NCI-H1105 (cell line): ENCODE data around the gene CASP14.
"Not testable (repeated sequence)": the region's sequence is repeated elsewhere in the genome, so short reads cannot be mapped to it uniquely, and the experiment has no call there.

Experiments used
- DNase-seq: peaks from one replicate; lab custom pipeline; 2025; lab: John Stamatoyannopoulos, UW

The CASP14 gene

DNA sequence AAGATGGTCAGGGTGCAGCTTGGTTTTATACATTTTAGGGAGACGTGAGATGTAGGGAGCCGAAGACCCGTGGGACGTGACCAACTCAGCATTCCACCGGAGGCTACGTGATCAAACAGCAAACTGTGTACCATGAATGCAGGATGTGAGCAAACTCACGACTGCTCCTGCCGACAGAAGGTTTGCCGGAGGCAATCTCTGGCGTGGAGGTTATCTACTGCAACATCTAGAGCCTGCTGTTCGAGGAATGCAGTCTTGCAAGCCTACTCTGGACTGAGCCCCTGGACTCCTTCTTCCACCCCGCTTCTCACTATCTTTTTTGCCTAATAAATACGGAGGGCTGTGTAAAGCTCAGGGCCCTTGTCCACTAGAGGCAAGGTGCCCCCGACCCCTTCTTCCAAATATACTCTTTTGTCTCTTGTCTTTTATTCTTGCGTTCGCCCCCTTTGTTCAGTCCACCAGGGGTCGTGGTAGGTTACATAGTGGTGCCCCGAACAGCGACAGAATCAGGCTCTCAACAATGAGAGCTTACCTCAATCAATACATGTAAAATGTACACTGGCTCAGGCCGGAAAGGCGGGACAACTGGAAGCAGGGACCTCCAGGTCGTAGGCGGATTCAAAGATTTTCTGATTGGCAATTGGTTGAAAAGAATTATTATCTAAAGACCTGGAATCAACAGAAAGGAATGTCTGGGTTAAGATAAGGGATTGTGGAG, 23.8 kb downstream of the CASP14 start:
- DNase-seq: no peak

DNA sequence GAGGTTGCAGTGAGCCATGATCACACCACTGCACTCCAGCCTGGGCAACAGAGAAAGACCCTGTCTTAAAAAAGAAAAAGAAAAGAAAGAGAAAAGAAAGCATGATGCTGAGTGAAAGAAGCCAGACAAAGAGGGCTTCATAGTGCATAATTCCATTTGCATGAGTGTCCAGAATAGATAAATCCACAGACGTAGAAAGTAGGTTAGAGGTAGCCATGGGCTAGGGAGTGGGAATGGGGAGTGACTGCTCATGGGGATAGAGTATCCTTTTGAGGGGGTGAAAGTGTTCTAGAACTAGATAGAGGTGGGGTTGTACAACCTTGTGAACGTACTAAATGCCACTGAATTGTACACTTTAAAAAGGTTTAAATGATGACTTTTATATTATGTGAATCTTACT, 25.1 kb downstream of the CASP14 start:
- DNase-seq: no peak

DNA sequence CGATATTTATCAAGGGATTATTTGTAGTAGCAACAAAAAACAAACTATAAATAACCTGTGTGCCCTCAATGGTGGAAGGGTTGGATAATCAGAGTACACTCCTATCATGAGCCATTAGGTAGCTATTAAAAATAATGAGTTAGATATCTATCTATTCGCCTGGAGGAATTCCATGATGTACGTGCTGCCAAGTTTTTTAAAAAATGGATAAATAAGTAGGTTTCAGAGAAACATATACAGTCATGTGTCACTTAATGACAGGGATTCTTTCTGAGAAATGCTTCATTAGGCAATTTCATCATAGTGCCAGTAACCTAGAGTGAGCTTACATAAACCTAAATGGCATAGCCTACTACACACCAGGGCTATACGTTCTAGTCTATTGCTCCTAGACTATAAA, 26.5 kb downstream of the CASP14 start:
- no peak for DNase-seq

DNA sequence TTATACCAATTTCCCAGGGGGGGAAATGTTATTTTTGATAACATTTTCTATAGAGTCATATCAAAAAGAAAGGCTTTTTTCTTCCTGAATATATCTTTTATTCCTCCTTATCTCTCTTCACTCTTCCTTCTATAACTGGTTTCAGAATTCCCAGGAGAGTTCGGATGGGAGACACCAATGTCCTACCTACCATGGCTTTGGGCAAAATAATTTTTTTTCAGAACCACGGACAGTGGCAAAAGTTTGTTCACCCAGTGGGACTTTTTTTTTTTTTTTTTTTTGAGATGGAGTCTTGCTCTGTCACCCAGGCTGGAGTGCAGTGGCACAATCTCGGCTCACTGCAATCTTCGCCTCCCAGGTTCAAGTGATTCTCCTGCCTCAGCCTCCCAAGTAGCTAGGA, 30.7 kb downstream of the CASP14 start:
- not testable (repeated sequence) for DNase-seq

DNA sequence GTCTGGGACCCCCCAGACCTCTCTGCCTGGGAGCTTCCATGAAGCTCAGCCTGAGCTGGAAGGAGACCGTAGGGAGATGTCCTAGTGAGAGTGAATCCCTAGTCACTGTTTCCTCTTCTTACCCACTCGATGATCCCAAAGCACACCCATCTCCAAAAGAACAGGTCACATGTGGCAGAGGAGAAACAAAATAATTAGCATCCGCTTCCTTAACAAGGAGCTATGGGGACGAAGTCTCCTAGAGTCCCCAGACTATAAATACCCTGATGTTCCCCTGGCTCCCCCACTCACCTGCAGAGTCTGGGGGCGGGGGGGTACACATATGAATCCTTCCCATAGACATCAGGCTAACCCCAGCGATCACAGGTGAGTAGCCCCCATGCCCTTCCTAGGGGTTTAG, 32.6 kb downstream of the CASP14 start, which contains the start of gene OR1I1:
OR1I1 (plus strand) TSS at position 301 of the 400 bp plus-strand sequence. CDS start 4,855 bp downstream, outside the sequence.
- DNase-seq: no peak

DNA sequence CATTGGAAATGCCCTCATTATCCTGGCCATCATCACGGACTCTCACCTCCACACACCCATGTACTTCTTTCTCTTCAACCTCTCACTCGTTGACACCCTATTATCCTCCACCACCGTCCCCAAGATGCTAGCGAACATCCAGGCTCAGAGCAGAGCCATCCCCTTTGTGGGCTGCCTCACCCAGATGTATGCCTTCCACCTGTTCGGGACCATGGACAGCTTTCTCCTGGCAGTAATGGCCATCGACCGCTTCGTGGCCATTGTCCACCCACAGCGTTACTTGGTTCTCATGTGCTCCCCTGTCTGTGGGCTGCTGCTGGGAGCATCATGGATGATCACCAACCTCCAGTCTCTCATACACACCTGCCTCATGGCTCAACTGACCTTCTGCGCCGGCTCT, 37.9 kb downstream of the CASP14 start:
- DNase-seq: no peak

DNA sequence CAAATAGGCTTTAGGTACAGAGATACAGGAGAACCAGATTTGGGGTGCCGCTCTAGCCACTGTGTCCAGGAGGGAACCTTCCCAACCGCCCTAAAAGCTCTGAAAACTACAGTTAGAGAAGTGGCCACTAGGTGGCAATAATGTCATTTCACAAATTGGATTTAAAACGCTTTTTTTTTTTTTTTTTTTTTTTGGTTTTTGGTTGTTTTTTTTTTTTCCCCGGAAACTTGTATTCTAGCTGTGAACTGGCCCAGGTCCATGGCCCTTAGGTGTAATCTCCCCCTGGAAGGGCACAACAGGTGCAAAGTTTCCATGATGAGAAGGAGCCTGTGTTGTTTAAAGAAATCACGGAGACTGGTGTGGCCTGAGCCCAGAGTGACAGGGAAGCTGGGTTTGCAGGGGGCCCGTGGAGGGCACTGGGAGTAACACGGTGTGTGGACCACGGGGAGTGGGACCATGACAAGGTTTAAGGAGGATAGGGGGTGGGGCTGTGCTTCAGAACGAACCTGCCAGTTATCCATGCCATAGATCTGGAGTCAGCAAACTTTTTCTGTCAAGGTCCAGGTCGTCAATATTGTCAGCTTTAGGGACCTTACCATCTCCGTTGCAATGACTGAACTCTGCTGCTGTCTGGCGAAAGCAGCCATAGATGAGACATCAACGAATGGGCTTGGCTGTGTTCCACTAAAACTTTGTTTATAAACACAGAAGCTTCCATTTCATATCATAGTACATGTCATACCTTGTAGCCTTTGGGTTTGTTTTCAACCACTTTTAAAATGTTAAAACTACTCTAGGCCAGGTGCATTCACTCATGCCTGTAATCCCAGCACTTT, 42.9 kb downstream of the CASP14 start:
- DNase-seq: peak; percentile 37

DNA sequence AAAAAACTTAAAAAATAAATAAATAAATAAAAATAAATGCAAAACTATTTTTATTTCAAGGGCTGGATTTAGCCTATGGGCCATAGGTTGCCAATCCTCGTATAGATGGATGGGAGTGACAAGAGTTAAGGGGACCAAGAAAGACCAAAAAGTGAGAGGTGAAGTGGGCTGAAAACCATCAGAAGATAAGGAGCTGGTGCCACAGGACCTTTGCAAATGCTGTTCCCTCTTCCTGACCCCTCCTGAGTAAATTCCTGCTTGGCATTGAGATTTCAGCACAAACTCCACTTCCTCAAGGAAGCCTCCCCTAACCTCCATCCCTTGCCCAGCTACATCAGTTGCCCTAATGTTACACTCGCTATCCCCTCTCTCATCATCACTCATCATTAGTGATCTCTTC, 43.7 kb downstream of the CASP14 start:
- DNase-seq: no peak

DNA sequence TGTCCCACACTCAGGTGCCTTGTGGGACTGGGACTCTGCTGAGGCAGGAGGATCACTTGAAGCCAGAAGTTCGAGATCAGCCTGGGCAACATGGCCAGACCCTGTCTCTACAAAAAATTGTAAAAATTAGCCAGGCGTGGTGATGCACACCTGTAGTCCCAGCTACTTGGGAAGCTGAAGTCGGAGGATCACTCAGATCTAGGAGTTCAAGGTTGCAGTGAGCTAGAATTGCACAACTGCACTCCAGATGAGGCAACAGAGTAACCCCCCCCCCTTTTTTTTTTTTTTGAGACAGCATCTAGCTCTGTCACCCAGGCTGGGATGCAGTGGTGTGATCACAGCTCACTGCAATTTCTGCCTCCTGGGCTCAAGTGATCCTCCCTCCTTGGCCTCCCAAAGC, 46.9 kb downstream of the CASP14 start:
- DNase-seq: no peak

DNA sequence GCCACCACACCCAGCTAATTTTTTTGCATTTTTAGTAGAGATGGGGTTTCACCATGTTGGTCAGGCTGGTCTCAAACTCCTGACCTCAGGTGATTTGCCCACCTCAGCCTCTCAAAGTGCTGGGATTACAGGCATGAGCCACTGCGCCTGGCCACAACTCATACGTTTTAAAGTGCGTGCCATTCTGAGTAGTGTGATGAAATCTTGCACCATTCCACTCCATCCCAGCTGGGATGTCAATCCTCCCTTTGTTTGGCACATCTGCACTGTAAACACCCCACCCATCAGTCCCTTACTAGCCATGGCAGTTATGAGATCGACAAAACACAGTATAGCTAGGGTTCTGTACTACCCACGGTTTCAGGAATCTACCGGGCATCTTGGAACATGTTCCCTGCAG, 48.7 kb downstream of the CASP14 start:
- not testable (repeated sequence) for DNase-seq

DNA sequence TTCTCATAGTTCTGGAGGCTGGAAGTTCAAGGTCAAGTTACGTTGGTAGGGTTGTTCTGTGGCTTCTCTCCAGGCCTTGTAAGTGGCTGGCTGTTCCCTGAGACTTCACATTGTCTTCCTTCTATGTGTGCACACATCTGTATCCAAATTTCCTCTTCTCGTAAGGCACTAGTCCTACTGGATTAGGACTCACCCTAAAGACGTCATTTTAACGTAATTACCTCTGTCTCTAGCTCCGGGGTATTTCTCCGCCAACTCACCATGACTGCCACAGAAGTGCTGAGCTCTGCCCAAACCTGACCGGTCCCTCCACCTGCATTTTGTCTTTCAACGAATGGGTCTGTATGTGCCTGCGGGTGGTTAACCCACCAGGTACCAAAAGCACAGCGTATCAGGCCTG, 49.2 kb downstream of the CASP14 start:
- no peak for DNase-seq

DNA sequence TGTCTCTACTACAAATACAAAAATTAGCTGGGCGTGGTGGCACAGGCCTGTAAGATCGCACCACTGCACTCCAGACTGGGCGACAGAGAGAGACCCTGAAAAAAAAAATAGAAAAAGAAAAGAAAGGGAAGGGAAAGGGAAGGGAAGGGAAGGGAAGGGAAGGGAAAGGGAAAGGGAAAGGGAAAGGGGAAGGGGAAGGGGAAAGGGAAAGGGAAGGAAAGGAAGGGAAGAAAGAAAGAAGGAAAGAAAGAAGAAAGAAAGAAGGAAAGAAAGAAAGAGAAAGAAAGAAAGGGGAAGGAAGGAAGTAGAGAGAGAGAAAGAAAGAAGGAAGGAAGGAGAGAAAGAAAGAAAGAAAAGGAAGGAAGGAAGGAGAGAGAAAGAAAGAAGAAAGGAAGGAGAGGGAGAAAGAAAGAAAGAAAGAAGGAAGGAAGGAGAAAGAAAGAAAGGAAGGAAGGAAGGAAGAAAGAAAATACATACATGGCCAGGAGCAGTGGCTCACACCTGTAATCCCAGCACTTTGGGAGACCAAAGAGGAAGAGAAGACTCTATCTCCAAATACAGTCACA, 49.8 kb downstream of the CASP14 start:
- no peak for DNase-seq

DNA sequence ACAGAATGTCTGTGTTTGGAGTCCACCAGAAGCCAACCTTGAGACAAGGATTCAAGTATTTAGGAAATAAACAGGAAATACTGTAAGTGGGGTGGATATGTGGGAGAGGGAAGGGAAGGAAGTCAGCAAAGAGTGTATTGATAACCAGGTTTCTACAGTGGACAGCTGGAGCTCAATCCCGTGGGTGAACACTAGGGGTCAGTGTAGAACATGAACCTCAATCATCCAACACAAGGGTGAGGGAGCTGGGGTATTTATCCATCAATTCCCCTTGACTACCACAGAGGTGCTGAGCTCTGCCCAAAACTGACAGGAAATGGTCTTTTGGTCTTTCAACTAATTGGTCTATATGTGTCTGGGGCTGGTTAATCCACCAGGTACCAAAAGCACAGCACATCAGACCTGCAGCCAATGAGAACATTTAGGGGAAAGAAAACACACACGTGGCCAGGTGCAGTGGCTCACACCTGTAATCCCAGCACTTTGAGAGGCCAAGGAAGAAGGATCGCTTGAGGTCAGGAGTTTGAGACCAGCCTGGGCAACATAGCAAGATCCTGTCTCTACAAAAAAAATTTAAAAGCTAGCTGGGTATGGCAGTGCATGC, 52.3 kb downstream of the CASP14 start:
- DNase-seq: no peak

DNA sequence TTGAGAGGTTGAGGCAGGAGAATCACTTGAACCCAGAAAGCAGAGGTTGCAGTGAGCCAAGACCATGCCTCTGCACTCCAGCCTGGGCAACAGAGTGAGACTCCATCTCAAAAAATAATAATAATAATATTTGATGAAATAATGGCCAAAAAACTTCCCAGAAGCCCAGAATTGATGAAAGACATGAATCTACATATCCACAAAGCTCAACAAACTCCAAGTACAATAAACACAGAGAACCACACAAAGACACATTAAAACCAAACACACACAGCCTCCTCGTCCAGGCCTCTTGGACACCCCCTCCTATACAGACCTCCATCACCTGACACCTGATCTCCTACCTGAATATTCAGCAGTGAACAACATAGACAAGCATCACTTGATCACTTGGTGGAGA, 54.7 kb downstream of the CASP14 start:
- DNase-seq: no peak

DNA sequence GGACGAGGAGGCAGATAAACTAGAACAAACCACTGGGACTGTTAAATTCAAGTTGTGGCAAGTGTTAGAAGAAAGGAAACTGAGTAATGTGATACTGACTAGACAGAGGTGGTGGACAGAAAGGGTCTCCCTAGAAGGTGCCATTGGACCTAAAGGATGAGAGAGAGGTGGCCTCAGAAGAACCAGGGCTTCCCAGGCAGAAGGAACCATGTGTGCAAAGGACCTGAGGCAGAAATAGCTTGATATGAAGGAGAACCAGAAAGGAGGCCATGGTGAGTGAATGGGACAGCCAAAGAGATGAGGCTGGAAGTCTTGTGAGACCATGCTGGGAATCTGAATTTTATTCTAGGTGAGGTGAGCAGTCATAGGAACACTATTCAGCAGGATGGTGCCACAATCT, 55.1 kb downstream of the CASP14 start:
- no peak for DNase-seq

DNA sequence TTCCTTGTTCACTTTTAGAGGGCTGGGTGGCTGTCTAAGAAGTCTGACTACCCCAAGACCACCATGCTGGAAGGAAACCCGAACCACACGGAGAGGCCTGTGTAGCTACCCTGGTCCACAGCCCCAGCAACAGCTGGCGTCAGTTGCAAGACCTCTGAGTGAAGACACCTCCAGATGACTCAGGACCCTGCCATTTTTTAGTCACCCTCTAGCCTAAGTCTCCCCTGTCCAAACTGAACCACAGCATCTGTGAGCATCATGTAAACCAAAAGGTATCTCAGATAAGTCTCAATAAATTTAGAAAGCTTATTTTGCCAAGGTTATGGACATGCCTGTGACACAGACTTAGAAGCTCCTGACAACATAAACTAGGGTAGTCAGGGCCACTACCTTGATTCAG, 55.8 kb downstream of the CASP14 start:
- no peak for DNase-seq

DNA sequence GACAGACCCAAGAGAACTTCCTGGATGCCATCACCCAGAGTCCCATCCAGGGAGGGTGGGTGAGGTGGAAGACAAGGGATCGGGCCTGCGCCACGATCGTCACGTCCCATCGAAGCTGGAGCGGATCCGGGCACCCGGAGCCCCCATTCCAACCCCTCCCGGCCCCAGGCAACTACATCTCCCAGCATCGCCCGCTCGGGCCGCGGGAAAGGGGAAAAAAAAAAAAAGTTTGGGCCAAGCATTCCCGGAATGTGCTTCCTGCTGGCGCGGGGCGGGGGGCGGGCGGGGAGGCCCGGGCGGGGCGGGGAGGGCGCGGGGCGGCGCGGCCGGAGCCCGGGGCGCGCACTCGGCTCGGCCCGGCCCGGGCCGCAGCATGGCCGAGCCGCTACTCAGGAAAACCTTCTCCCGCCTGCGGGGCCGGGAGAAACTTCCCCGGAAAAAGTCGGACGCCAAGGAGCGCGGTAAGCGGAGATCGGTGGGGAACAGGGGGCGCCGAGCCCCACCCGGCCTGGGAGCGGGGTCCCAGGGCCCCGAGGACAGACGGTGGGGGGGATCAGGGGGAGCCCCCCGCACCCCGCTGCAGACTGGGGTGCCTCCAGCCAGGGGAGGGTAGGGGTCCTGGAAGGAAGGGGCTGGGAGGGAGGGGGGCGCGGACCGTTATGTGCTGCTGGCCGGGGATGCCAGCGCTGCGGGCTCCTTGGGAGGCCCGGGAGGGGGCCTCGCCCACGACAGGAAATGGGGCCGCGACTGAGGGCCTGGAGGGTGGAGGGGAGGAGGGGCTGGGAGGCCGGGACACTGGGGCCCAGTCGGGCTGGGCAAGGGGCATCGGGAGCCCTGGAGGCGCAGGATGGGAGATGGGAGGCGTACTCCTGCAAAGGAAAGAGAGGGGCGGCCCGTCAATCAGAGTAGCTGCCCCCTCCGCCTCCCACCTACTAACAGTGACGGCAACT, 58.1 kb downstream of the CASP14 start, which contains the start of gene SYDE1:
SYDE1 (plus strand) TSS at position 341 of the 950 bp plus-strand sequence; CDS start at position 374, 33 bp downstream.
- DNase-seq: no peak
